B cell (primary cell): ENCODE data around the gene TMEM131L. TPM values are rescaled to one million over a fixed set of nuclear protein-coding genes. Genes with fewer than 3 reads are reported as not detected.

Source experiments
- ATAC-seq: fragments of 200-7000 bp; cut with Tn5 transposase; one replicate; pipeline ENCODE4 v1.10.0; 2021; ENCODE audit warnings: low read depth, mild to moderate bottlenecking, moderate number of reproducible peaks, moderate library complexity
- CTCF ChIA-PET: fragments of 350-600 bp; sonication (Branson Sonifier 250); formaldehyde crosslinking; loops from one replicate; lab custom pipeline; 2021; ENCODE audit warnings: antibody characterized with exemption, inconsistent platforms; lab: Charles Lee
- POLR2A ChIA-PET: fragments of 350-600 bp; sonication (Branson Sonifier 250); formaldehyde crosslinking; loops from one replicate; lab custom pipeline; 2021; ENCODE audit warnings: antibody characterized with exemption; lab: Charles Lee
- DNase-seq: peaks from one replicate; pipeline ENCODE4 v3.0.0; 2013
- H2AFZ ChIP-seq: 2 replicates; pipeline ENCODE4 v1.6.1; 2012; ENCODE audit warnings: mild to moderate bottlenecking, low read depth, low read length; ENCODE audit not compliant: insufficient read depth, poor library complexity, severe bottlenecking
- H3K27ac ChIP-seq, 2 donors: 1 replicate in 1 of 2; 2 replicates in 1 of 2; pipeline ENCODE4 v1.5.1; 2012 to 2013; ENCODE audit warnings: low read length in 2 of 2, mild to moderate bottlenecking in 2 of 2, moderate library complexity in 1 of 2
- H3K27me3 ChIP-seq, 4 experiments: fragments of 200-600 bp in 1 of 4; sonication (generic) in 1 of 4; replicated peaks in 1 of 4; 1 replicate in 2 of 4; 2 replicates in 2 of 4; pipeline versions ENCODE4 v1.6.1 to v1.7.0; 2013 to 2016; ENCODE audit warnings: low read length in 3 of 4, mild to moderate bottlenecking in 2 of 4, mixed read lengths in 1 of 4, moderate library complexity in 1 of 4; ENCODE audit not compliant: insufficient read depth in 4 of 4, control insufficient read depth in 3 of 4; ENCODE audit errors: control extremely low read depth in 1 of 4
- H3K36me3 ChIP-seq, 2 experiments: replicated peaks in 1 of 2; 1 replicate in 1 of 2; 2 replicates in 1 of 2; pipeline versions ENCODE4 v1.6.1 to v1.7.1; 2013; ENCODE audit warnings: low read length in 1 of 2; ENCODE audit not compliant: insufficient read depth in 2 of 2, control insufficient read depth in 1 of 2; ENCODE audit errors: control extremely low read depth in 1 of 2, extremely low read depth in 1 of 2
- H3K4me1 ChIP-seq, 2 donors: fragments of 200-600 bp in 1 of 2; sonication (generic) in 1 of 2; 1 replicate in 1 of 2; 2 replicates in 1 of 2; pipeline versions ENCODE4 v1.5.1 to v1.6.1; 2013 to 2017; ENCODE audit warnings: low read length in 2 of 2; ENCODE audit not compliant: control insufficient read depth in 2 of 2, insufficient read depth in 2 of 2
- H3K4me2 ChIP-seq: replicated peaks from 2 replicates; pipeline ENCODE3; 2012; ENCODE audit warnings: mild to moderate bottlenecking, low read depth, low read length; ENCODE audit not compliant: poor library complexity, severe bottlenecking
- H3K4me3 ChIP-seq, 5 experiments: fragments of 200-600 bp in 1 of 5; sonication (generic) in 1 of 5; 1 replicate in 3 of 5; 2 replicates in 2 of 5; pipeline versions ENCODE4 v1.5.1 to v1.7.0; 2011 to 2016; ENCODE audit warnings: low read length in 4 of 5, mild to moderate bottlenecking in 4 of 5, low read depth in 2 of 5, control low read depth in 1 of 5, moderate library complexity in 1 of 5; ENCODE audit not compliant: insufficient read depth in 1 of 5; ENCODE audit errors: control extremely low read depth in 1 of 5, extremely low read depth in 1 of 5
- H3K79me2 ChIP-seq: fragments of 200-600 bp; sonication (generic); one replicate; pipeline ENCODE4 v1.6.0; 2016; ENCODE audit warnings: low read length; ENCODE audit not compliant: control insufficient read depth, insufficient read depth
- H3K9ac ChIP-seq: fragments of 200-600 bp; sonication (generic); 2 replicates; pipeline ENCODE4 v1.6.1; 2017; ENCODE audit warnings: mild to moderate bottlenecking, low read length, moderate library complexity
- H3K9me3 ChIP-seq, 3 donors: one replicate each; pipeline versions ENCODE4 v1.6.1 to v1.7.1; 2013; ENCODE audit warnings: low read length in 2 of 3; ENCODE audit not compliant: control insufficient read depth in 2 of 3, insufficient read depth in 1 of 3; ENCODE audit errors: control extremely low read depth in 1 of 3
- H4K20me1 ChIP-seq: 2 replicates; pipeline ENCODE4 v1.6.0; 2012; ENCODE audit warnings: mild to moderate bottlenecking, low read length; ENCODE audit not compliant: insufficient read depth, control insufficient read depth, poor library complexity, severe bottlenecking
- H3K27ac Mint-ChIP-seq: one replicate; pipeline ENCODE4 v1.8.0; 2021; ENCODE audit warnings: mixed read lengths
- H3K27me3 Mint-ChIP-seq: one replicate; pipeline ENCODE4 v1.8.0; 2021; ENCODE audit warnings: mixed read lengths
- H3K4me1 Mint-ChIP-seq: one replicate; pipeline ENCODE4 v1.8.0; 2021; ENCODE audit warnings: mixed read lengths
- H3K4me3 Mint-ChIP-seq: one replicate; pipeline ENCODE4 v1.8.0; 2021; ENCODE audit warnings: mixed read lengths
- H3K9me3 Mint-ChIP-seq: one replicate; pipeline ENCODE4 v1.8.0; 2022; ENCODE audit warnings: mixed read lengths; ENCODE audit not compliant: insufficient read depth
- CTCF ChIP-seq: fragments of 200-600 bp; IDR thresholded peaks from one replicate; pipeline ENCODE4 v1.8.0; 2022; ENCODE audit warnings: antibody characterized with exemption, mild to moderate bottlenecking
- EZH2 ChIP-seq: IDR thresholded peaks from 2 replicates; pipeline ENCODE4 v1.6.1; 2012; ENCODE audit warnings: borderline replicate concordance, low read depth, mild to moderate bottlenecking, moderate library complexity, low read length; ENCODE audit not compliant: insufficient read depth, poor library complexity, severe bottlenecking
- WGBS: methylation state at CpG from one replicate; pipeline ENCODE4 v1.1.5; 2013; ENCODE audit warnings: missing lambda C conversion rate; ENCODE audit not compliant: insufficient coverage; 5-methylcytosine and 5-hydroxymethylcytosine counted together
- intact Hi-C: fragments of 100-400 bp; cut with micrococcal nuclease; formaldehyde crosslinking; loops from one replicate; pipeline ENCODE4 v1.10.0; 2022
- polyA plus RNA-seq: library from polyadenylated mRNA; depleted of rRNA; stranded (reverse); fragments of >200 nt; gene quantifications from 2 replicates; pipeline ENCODE4 v1.2.3, GENCODE V29; 2012
- total RNA-seq, 2 donors: library from RNA; stranded (reverse); fragments of 120-200 nt in 1 of 2; gene quantifications; 1 replicate in 1 of 2; 2 replicates in 1 of 2; pipeline versions ENCODE4 v1.2.3 to v1.2.4, GENCODE V29; 2013 to 2022

Gene TMEM131L
- total and polyA plus RNA-seq, 2 donors (not counting 1 experiment from before 2014, with no cell fraction given), result 56.4 to 120 TPM

GRCh38 chr4:153483432-153484418, 17.6 kb downstream of the TMEM131L start:
- Histone ChIP-seq H3K79me2 (peaks cover 99% of the 10 kb centered on the region), H3K27ac (peak overlapping the region; percentile 42 to 76), H4K20me1 (peaks cover 64% of the 10 kb centered on the region), H3K9me3 (no peaks in the 10 kb centered on the region), H3K4me2 (peak overlapping the region; percentile 50), H3K4me1 (peaks cover 82 to 88% of the 10 kb centered on the region in 2 donors), H3K27me3 (no peaks in the 10 kb centered on the region), H3K9ac (peak overlapping the region; percentile 33), H3K36me3 (peaks cover 0 to 56% of the 10 kb centered on the region in 2 experiments), H2AFZ (no peak overlapping the region), H3K4me3 (peak overlapping the region in 2 of 5 experiments; percentile 11 to 24)
- Mint-ChIP-seq H3K27ac (peak overlapping the region; percentile 90), H3K27me3 (no peaks in the 10 kb centered on the region), H3K4me3 (peak overlapping the region; percentile 73), H3K4me1 (peaks cover 81% of the 10 kb centered on the region), H3K9me3 (no peaks in the 10 kb centered on the region)
- POLR2A ChIA-PET, result interaction anchor here (0.7 kb wide), 1 partner anchor 66 kb away, joined by 3 read pairs; no protein-coding TSS in a partner anchor
- CTCF ChIA-PET, result interaction anchor here (0.7 to 2.2 kb wide), 7 partner anchors 8 to 95 kb away, joined by 3 to 8 read pairs (median 5); partner anchors contain the start of gene TMEM131L
- no peak for ATAC-seq
- TF ChIP-seq EZH2, result no peak
- no peak for DNase-seq
- intact Hi-C loops, result loop anchor here (2.0 kb wide), 1 partner anchor 13 kb away; no protein-coding TSS in a partner anchor
- 50% methylated on average over 7 of the region's 10 CpGs for WGBS

- no peaks in the 10 kb centered on the region for H3K27me3 ChIP-seq
- intact Hi-C loops, result loop anchor here (5.0 kb wide), 2 partner anchors 87 to 138 kb away; no protein-coding TSS in a partner anchor
- H3K27ac ChIP-seq, result peak overlapping the region; percentile 96 to 98
- peak overlapping the region; percentile 97 for H3K27ac Mint-ChIP-seq
- H2AFZ ChIP-seq, result no peak overlapping the region
- peak overlapping the region; percentile 11 for H3K4me3 Mint-ChIP-seq
- no peaks in the 10 kb centered on the region for H3K9me3 ChIP-seq
- TF ChIP-seq EZH2 (no peak), CTCF (no peak)
- POLR2A ChIA-PET, result no interaction called here
- H3K4me1 ChIP-seq, result peaks cover 85 to 90% of the 10 kb centered on the region in 2 donors
- DNase-seq (no peak), ATAC-seq (no peak)
- CTCF ChIA-PET, result interaction anchor here (0.7 to 5.4 kb wide), 3 partner anchors 8 to 88 kb away, joined by 3 to 34 read pairs (median 19); partner anchors contain the start of gene TMEM131L
- H3K4me2 ChIP-seq, result peak overlapping the region; percentile 87
- H3K9me3 Mint-ChIP-seq, result no peaks in the 10 kb centered on the region
- H3K4me1 Mint-ChIP-seq, result peaks cover 86% of the 10 kb centered on the region
- H3K36me3 ChIP-seq, result peaks cover 0 to 48% of the 10 kb centered on the region in 2 experiments
- no peak overlapping the region for H3K4me3 ChIP-seq
- H3K9ac ChIP-seq, result no peak overlapping the region
- peaks cover 99% of the 10 kb centered on the region for H3K79me2 ChIP-seq
- whole genome bisulfite sequencing, result no CpG with 5 or more reads among the region's 2 CpGs
- H4K20me1 ChIP-seq, result peaks cover 61% of the 10 kb centered on the region
- H3K27me3 Mint-ChIP-seq, result no peaks in the 10 kb centered on the region
These were observed 19.2 kb downstream of the TMEM131L start for GRCh38 chr4:153485359-153485758.
